ENCODE data around the gene SLCO4A1. TPM values are rescaled to one million over a fixed set of nuclear protein-coding genes. Genes with fewer than 3 reads are reported as not detected.

Gene SLCO4A1
- total and polyA plus RNA-seq, 2 of the 4 experiments (the other 2 are of a cell fraction), result 0.72 to 1.1 TPM

- Histone ChIP-seq H3K4ac (ENCODE audit: low read depth, low read length) (no peak overlapping the region), H3K9ac (ENCODE audit: low read depth, low read length) (no peak overlapping the region), H2BK20ac (ENCODE audit: low read depth, low read length) (no peak overlapping the region), H3K4me3 (ENCODE audit: insufficient read depth, low read depth, low read length) (no peak overlapping the region), H2BK15ac (ENCODE audit: low read depth, low read length) (no peak overlapping the region), H3K9me3 (ENCODE audit: control insufficient read depth, insufficient read depth, low read length) (no peaks in the 10 kb centered on the region), H4K5ac (ENCODE audit: low read depth, low read length) (no peak overlapping the region), H3K27me3 (ENCODE audit: control insufficient read depth, insufficient read depth, low read length) (peaks cover 84% of the 10 kb centered on the region), H3K79me1 (ENCODE audit: low read depth in 1 of 2, low read length in 2 of 2) (no peaks in the 10 kb centered on the region), H3K4me1 (ENCODE audit: control insufficient read depth, insufficient read depth, low read length) (peaks cover 1% of the 10 kb centered on the region; the same call in 1 of the 2 replicates), H4K8ac (ENCODE audit: low read depth in 2 of 2, low read length in 2 of 2) (no peak overlapping the region), H2AK5ac (ENCODE audit: low read depth, low read length) (no peak overlapping the region), H4K20me1 (ENCODE audit: insufficient read depth, low read length) (no peaks in the 10 kb centered on the region), H4K91ac (ENCODE audit: insufficient read depth, low read depth, low read length) (no peak overlapping the region), H3K18ac (ENCODE audit: low read depth, low read length) (no peak overlapping the region), H2BK5ac (ENCODE audit: low read depth, low read length, poor library complexity, severe bottlenecking) (no peak overlapping the region), H3K36me3 (ENCODE audit: control insufficient read depth, insufficient read depth, low read length) (no peaks in the 10 kb centered on the region), H2AK9ac (replicated peaks; ENCODE audit: low read depth, low read length, poor library complexity) (no peak overlapping the region), H3K9me1 (ENCODE audit: insufficient read depth, low read length) (no peaks in the 10 kb centered on the region), H3K27ac (ENCODE audit: insufficient read depth, low read length) (no peak overlapping the region), H3K14ac (replicated peaks; ENCODE audit: low read depth, low read length) (no peak overlapping the region), H3K56ac (ENCODE audit: extremely low read depth, insufficient read depth, low read length) (no peak overlapping the region), H3K4me2 (ENCODE audit: low read depth, low read length) (no peak overlapping the region), H3K23ac (ENCODE audit: low read depth, low read length) (no peak overlapping the region), H2AFZ (replicated peaks; ENCODE audit: low read length, poor library complexity) (no peak overlapping the region), H2BK120ac (ENCODE audit: low read depth, low read length) (no peak overlapping the region)
- WGBS, 2 experiments (ENCODE audit: extremely low coverage in 2 of 2, insufficient read length in 1 of 2), result 83% methylated on average over 3 of the region's 12 CpGs; no CpG with 5 or more reads in 1 of the 2 experiments
- dilution Hi-C loops (cut with HindIII; ENCODE audit: low sequenced_read_pairs, unreplicated experiment) (no loop called here), in situ Hi-C loops (cut with MboI; ENCODE audit: low sequenced_read_pairs) (no loop called here), intact Hi-C loops (cut with micrococcal nuclease) (no loop called here)
- no peak for TF ChIP-seq RFX5 (IDR thresholded peaks at IDR 0.05; ENCODE audit: low read depth, low read length)
- no peak for TF ChIP-seq MXI1 (IDR thresholded peaks at IDR 0.05; ENCODE audit: borderline replicate concordance, low read depth, low read length)
- no peak for TF ChIP-seq MAFK (IDR thresholded peaks at IDR 0.05; ENCODE audit: low read depth, low read length)
- BruUV-seq (replicated peaks), result no TSS peak
- ATAC-seq (ENCODE audit: low read depth) (no peak), DNase-seq (no peak)
- CTCF ChIA-PET, result no interaction called here
- POLR2A ChIA-PET (ENCODE audit: unreplicated experiment), result no interaction called here
Measured at GRCh38 chr20:62638055-62638570, 4.2 kb upstream of the SLCO4A1 start.

Measured in IMR-90 (cell line).